ENCODE measurements around the gene PRDM11. TPM values are rescaled to one million over a fixed set of nuclear protein-coding genes. Genes with fewer than 3 reads are reported as not detected.

PRDM11 gene
- total RNA-seq, 3 donors from 2014 or later: 7.6 to 25.2 (median 11.3) TPM

- intact Hi-C loops (cut with DNase I, micrococcal nuclease): no loop called here
- TF ChIP-seq CTCF (IDR thresholded peaks at IDR 0.05): no peak
- no peak overlapping the region for H3K4me3 ChIP-seq
- no peak for ATAC-seq
- H3K9me3 ChIP-seq: no peaks in the 10 kb centered on the region
- no peaks in the 10 kb centered on the region for H3K36me3 ChIP-seq (ENCODE audit: low read depth)
- DNase-seq: no peak
- H3K4me1 ChIP-seq (ENCODE audit: low read depth): peaks cover 2% of the 10 kb centered on the region
These were observed 24.0 kb downstream of the PRDM11 start for GRCh38 chr11:45170484-45170883.

GRCh38 chr11:45171550-45171949, 25.1 kb downstream of the PRDM11 start:
- Histone ChIP-seq H3K4me3 (no peak overlapping the region), H3K4me1 (ENCODE audit: low read depth) (peaks cover 2% of the 10 kb centered on the region), H3K36me3 (ENCODE audit: low read depth) (no peaks in the 10 kb centered on the region), H3K9me3 (no peaks in the 10 kb centered on the region)
- intact Hi-C loops (cut with DNase I, micrococcal nuclease): no loop called here
- ATAC-seq (peak; percentile 44), DNase-seq (no peak)
- no peak for TF ChIP-seq CTCF (IDR thresholded peaks at IDR 0.05)

DNA sequence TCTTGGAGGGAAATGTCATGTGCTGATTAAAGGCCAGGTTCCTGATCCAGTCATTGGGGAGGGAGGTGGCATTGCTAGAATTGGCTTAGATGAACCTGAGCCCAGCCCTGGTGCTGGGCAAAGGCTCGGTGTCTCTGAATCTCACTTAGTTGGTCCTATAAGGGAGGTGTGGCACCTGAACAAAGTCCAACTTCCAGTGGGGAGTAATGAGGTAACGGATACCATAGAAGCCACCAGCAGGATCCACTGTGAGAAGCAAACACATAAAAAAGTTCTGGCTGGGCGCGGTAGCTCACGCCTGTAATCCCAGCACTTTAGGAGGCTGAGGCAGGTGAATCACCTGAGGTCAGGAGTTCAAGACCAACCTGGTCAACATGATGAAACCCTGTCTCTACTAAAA, 26.6 kb downstream of the PRDM11 start:
- H3K4me3 ChIP-seq: no peak overlapping the region
- peaks cover 2% of the 10 kb centered on the region for H3K4me1 ChIP-seq (ENCODE audit: low read depth)
- ATAC-seq (peak; percentile 97), DNase-seq (peak in 2 of 3 donors; percentile 58 to 85)
- H3K9me3 ChIP-seq: no peaks in the 10 kb centered on the region
- TF ChIP-seq CTCF (IDR thresholded peaks at IDR 0.05): no peak
- intact Hi-C loops (cut with DNase I, micrococcal nuclease): no loop called here
- no peaks in the 10 kb centered on the region for H3K36me3 ChIP-seq (ENCODE audit: low read depth)

DNA sequence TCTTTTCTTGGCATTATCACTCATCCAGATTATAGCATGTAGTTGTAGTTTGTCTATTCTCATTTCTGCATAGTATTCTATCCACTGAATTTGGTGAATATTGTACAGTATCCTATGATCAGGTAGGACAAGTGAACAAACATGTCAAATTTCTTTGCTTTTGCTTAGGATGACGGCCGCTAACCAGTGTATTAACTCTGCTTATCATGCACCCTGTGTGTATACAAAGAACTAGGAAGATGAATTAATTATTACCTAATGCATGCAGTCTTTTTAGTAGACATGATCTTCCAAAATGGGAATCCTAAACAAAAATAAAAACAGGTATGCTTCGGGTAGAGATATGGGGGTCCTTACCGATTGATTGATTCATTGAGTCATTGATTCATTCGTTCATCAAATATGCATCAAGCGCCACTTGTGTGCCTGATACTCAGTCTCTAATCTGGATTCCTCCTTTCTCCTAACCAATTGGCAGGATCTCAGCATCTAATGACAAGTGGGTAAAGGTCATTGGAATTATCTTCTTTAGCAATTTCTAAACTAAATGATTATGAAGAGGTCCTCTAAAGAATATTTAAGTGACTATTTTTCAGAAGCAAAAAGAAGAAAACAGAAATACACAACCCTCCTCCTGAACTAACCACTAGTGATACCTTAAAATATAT, 27.9 kb downstream of the PRDM11 start:
- intact Hi-C loops (cut with DNase I, micrococcal nuclease): no loop called here
- DNase-seq: no peak
- no peak for ATAC-seq
- Histone ChIP-seq H3K4me3 (no peak overlapping the region), H3K36me3 (ENCODE audit: low read depth) (no peaks in the 10 kb centered on the region), H3K9me3 (no peaks in the 10 kb centered on the region), H3K4me1 (ENCODE audit: low read depth) (peaks cover 2% of the 10 kb centered on the region)
- TF ChIP-seq CTCF (IDR thresholded peaks at IDR 0.05): no peak

- no peak for TF ChIP-seq CTCF (IDR thresholded peaks at IDR 0.05)
- peaks cover 7% of the 10 kb centered on the region for H3K4me1 ChIP-seq (ENCODE audit: low read depth)
- ATAC-seq (no peak), DNase-seq (no peak)
- H3K36me3 ChIP-seq (ENCODE audit: low read depth): no peaks in the 10 kb centered on the region
- intact Hi-C loops (cut with DNase I, micrococcal nuclease): no loop called here
- H3K9me3 ChIP-seq: no peaks in the 10 kb centered on the region
- no peak overlapping the region for H3K4me3 ChIP-seq
These were observed 28.5 kb downstream of the PRDM11 start for GRCh38 chr11:45174963-45175362.

DNA sequence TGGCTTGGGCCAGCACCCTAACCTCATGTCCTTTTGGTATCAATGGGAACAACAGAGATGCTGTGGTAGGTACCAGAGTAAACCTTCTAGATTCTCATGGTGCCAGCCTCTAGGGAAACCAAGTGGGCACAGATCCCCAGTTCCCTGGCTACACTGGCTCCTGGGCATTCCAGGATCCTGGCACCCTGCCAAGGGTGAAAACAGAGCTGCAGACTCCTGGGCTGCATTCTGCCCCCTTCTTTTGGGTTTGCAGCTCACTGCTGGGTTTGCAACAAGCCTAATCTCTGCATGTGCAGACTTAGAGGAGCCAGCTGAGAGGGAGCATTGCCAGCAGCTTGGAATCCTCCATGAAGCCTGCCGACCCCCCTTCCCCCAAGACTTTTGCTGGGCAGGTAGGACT, 30.6 kb downstream of the PRDM11 start:
- Histone ChIP-seq H3K36me3 (ENCODE audit: low read depth) (no peaks in the 10 kb centered on the region), H3K4me3 (no peak overlapping the region), H3K9me3 (no peaks in the 10 kb centered on the region), H3K4me1 (ENCODE audit: low read depth) (peaks cover 10% of the 10 kb centered on the region)
- no peak for TF ChIP-seq CTCF (IDR thresholded peaks at IDR 0.05)
- ATAC-seq (no peak), DNase-seq (no peak)
- intact Hi-C loops (cut with DNase I, micrococcal nuclease): no loop called here
